ENCODE results near the gene ANKRD24. TPM values are rescaled to one million over a fixed set of nuclear protein-coding genes. Genes with fewer than 3 reads are reported as not detected.

Gene ANKRD24
- total RNA-seq, 2 experiments from 2014 or later = 1.1 to 1.3 TPM

Other genes with a start within 250 kb of the ANKRD24 start
- not detected for gene NMRK2, start 249.6 kb upstream of the ANKRD24 start, total RNA-seq
- 10 to 100 TPM; 26.7 to 27.6 TPM for gene DAPK3, start 211.6 kb upstream of the ANKRD24 start, total RNA-seq
- 1,000 to 10,000 TPM; 3,116 to 3,255 TPM for gene EEF2, start 197.2 kb upstream of the ANKRD24 start, total RNA-seq
- gene PIAS4, start 175.0 kb upstream of the ANKRD24 start, total RNA-seq = 10 to 100 TPM; 23.0 to 37.3 TPM
- 10 to 100 TPM; 24.0 to 26.4 TPM for gene ZBTB7A, start 115.8 kb upstream of the ANKRD24 start, total RNA-seq
- gene MAP2K2, start 58.6 kb upstream of the ANKRD24 start, total RNA-seq = 100 to 1,000 TPM; 108 to 133 TPM
- gene CREB3L3, start 29.1 kb upstream of the ANKRD24 start, total RNA-seq = not detected
- gene SIRT6, start 126 bp upstream of the ANKRD24 start, total RNA-seq = 10 to 100 TPM; 26.2 to 29.4 TPM
- gene EBI3, start 46.8 kb downstream of the ANKRD24 start, total RNA-seq = 10 to 100 TPM; 14.5 to 16.8 TPM
- gene YJU2, start 64.4 kb downstream of the ANKRD24 start, total RNA-seq = 10 to 100 TPM; 29.8 to 34.8 TPM
- not detected for gene SHD, start 96.6 kb downstream of the ANKRD24 start, total RNA-seq
- 10 to 100 TPM; 15.8 to 16.1 TPM for gene TMIGD2, start 119.7 kb downstream of the ANKRD24 start, total RNA-seq
- gene FSD1, start 121.9 kb downstream of the ANKRD24 start, total RNA-seq = 10 to 100 TPM; 23.1 to 25.3 TPM
- 10 to 100 TPM; 11.0 to 11.5 TPM for gene STAP2, start 156.1 kb downstream of the ANKRD24 start, total RNA-seq
- 10 to 100 TPM; 12.6 to 18.0 TPM for gene MPND, start 160.9 kb downstream of the ANKRD24 start, total RNA-seq
- 10 to 100 TPM; 42.0 to 46.8 TPM for gene SH3GL1, start 217.9 kb downstream of the ANKRD24 start, total RNA-seq
- gene CHAF1A, start 220.0 kb downstream of the ANKRD24 start, total RNA-seq = 10 to 100 TPM; 77.0 to 78.9 TPM

Measured in activated CD4-positive, alpha-beta T cell treated with anti-CD3 and anti-CD28 coated beads for 36 hours (primary cell).